Ammon's horn (tissue), 1 donor: ENCODE measurements around the gene RNF11.
"Not testable (repeated sequence)": the region's sequence is repeated elsewhere in the genome, so short reads cannot be mapped to it uniquely, and the experiment has no call there.

Experiments used
- DNase-seq: peaks from one replicate; pipeline ENCODE4 v3.0.0-alpha.2; 2016; ENCODE audit warnings: low spot score

RNF11 gene

GRCh38 chr1:51235673-51236530, at the start of gene RNF11:
Gene RNF11, plus strand, starts transcription at chr1:51236273. Its CDS starts 484 bp downstream, at chr1:51236757.
- peak; percentile 96 for DNase-seq

GRCh38 chr1:51188230-51188629, 47.8 kb upstream of the RNF11 start:
- no peak for DNase-seq

- peak; percentile 82 for DNase-seq
Measured at GRCh38 chr1:51189421-51190073, 46.5 kb upstream of the RNF11 start.

GRCh38 chr1:51190961-51191360, 45.1 kb upstream of the RNF11 start:
- DNase-seq, result no peak

GRCh38 chr1:51192213-51192843, 43.7 kb upstream of the RNF11 start:
- peak; percentile 81 for DNase-seq

- DNase-seq, result no peak
Measured at GRCh38 chr1:51193564-51193963, 42.5 kb upstream of the RNF11 start.

- DNase-seq, result no peak
Measured at GRCh38 chr1:51203121-51203873, 32.8 kb upstream of the RNF11 start.

- no peak for DNase-seq
Measured at GRCh38 chr1:51203874-51204245, 32.2 kb upstream of the RNF11 start.

- DNase-seq, result no peak
Measured at GRCh38 chr1:51210055-51210454, 26.0 kb upstream of the RNF11 start.

- no peak for DNase-seq
Measured at GRCh38 chr1:51210676-51211075, 25.4 kb upstream of the RNF11 start.

GRCh38 chr1:51214615-51215131, 21.4 kb upstream of the RNF11 start:
- no peak for DNase-seq

- no peak for DNase-seq
Measured at GRCh38 chr1:51215169-51215568, 20.9 kb upstream of the RNF11 start.

- no peak for DNase-seq
Measured at GRCh38 chr1:51216631-51217030, 19.4 kb upstream of the RNF11 start.

GRCh38 chr1:51217101-51217500, 19.0 kb upstream of the RNF11 start:
- no peak for DNase-seq

- no peak for DNase-seq
Measured at GRCh38 chr1:51218570-51218969, 17.5 kb upstream of the RNF11 start.

- no peak for DNase-seq
Measured at GRCh38 chr1:51219022-51219421, 17.1 kb upstream of the RNF11 start.

- DNase-seq, result not testable (repeated sequence)
Measured at GRCh38 chr1:51221529-51221928, 14.5 kb upstream of the RNF11 start.

- DNase-seq, result no peak
Measured at GRCh38 chr1:51222136-51222787, 13.8 kb upstream of the RNF11 start.

- no peak for DNase-seq
Measured at GRCh38 chr1:51222809-51223208, 13.3 kb upstream of the RNF11 start.

GRCh38 chr1:51224255-51224654, 11.8 kb upstream of the RNF11 start:
- no peak for DNase-seq

- not testable (repeated sequence) for DNase-seq
Measured at GRCh38 chr1:51227231-51227960, 8.7 kb upstream of the RNF11 start.
